IMR-90 (cell line): ENCODE measurements around the gene DRD4.
"Not testable (repeated sequence)": the region's sequence is repeated elsewhere in the genome, so short reads cannot be mapped to it uniquely, and the experiment has no call there.

Experiments used
- CTCF ChIP-seq: conservative IDR thresholded peaks from 2 replicates; pipeline ENCODE4 v1.5.1; 2012; ENCODE audit warnings: mild to moderate bottlenecking, low read depth, low read length, improper control_type of control experiment
- MAFK ChIP-seq: IDR thresholded peaks from 2 replicates; pipeline ENCODE4 v1.6.1; 2012; ENCODE audit warnings: low read depth, low read length, improper control_type of control experiment
- MAZ ChIP-seq: IDR thresholded peaks from 2 replicates; pipeline ENCODE4 v1.6.1; 2012; ENCODE audit warnings: low read depth, mild to moderate bottlenecking, low read length, improper control_type of control experiment, moderate library complexity, borderline replicate concordance
- NFE2L2 ChIP-seq: fragments of 150-350 bp; IDR thresholded peaks from 2 replicates; pipeline ENCODE4 v1.6.1; 2016; ENCODE audit warnings: low read depth, mild to moderate bottlenecking, low read length

DNA sequence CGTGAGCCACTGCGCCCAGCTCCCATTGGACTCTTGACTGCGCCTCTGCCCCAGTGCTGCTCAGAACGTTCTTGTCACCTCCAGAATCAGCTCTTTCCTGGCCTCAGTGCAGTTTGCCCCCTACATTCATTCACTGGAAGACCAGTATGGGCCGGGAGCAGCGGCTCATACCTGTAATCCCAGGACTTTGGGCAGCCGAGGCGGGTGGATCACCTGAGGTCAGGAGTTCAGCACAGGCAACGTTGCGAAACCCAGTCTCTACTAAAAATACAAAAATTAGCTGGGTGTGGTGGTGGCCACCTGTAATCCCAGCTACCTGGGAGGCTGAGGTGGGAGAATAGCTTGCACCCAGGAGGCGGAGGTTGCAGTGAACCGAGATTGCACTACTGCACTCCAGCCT is 17.4 kb downstream of the DRD4 start:
- TF ChIP-seq NFE2L2, MAZ, CTCF, MAFK: not testable (repeated sequence)
